NB4 (cell line): Measurements from ENCODE around the gene AKT3.

ENCODE experiments used
- CTCF ChIP-seq: IDR thresholded peaks from one replicate; pipeline ENCODE4 v1.5.1; 2012; ENCODE audit warnings: low read depth, low read length
- MAX ChIP-seq: IDR thresholded peaks from 2 replicates; pipeline ENCODE4 v1.6.1; 2011; ENCODE audit warnings: low read depth, low read length
- MYC ChIP-seq: IDR thresholded peaks from 2 replicates; pipeline ENCODE4 v1.6.1; 2011; ENCODE audit warnings: low read depth, low read length

- TF ChIP-seq CTCF (no peak), MYC (no peak), MAX (no peak)
Observed at GRCh38 chr1:243657793-243658192, 192.2 kb downstream of the AKT3 start.
